Gastroesophageal sphincter (tissue), 3 donors: ENCODE measurements around the gene CNNM2.

Experiments
- EP300 ChIP-seq: sonication (generic); formaldehyde crosslinking; IDR thresholded peaks from one replicate; pipeline ENCODE4 v1.6.1; 2017; ENCODE audit warnings: antibody characterized with exemption, mild to moderate bottlenecking
- POLR2A ChIP-seq, 2 donors: fragments of 450-650 bp; IDR thresholded peaks; one replicate each; pipeline ENCODE4 v1.6.1; 2017; ENCODE audit warnings: antibody characterized with exemption in 2 of 2, mild to moderate bottlenecking in 2 of 2, moderate library complexity in 1 of 2
- TF ChIP-seq, protein P1 (sequence below), 4 experiments: fragments of 200-600 bp in 2 of 4; fragments of 450-650 bp in 2 of 4; sonication (generic) in 1 of 4; IDR thresholded peaks; one replicate each; pipeline ENCODE4 v1.5.1; 2017 to 2019; ENCODE audit warnings: antibody characterized with exemption in 4 of 4, mild to moderate bottlenecking in 2 of 4, moderate library complexity in 2 of 4

DNA sequence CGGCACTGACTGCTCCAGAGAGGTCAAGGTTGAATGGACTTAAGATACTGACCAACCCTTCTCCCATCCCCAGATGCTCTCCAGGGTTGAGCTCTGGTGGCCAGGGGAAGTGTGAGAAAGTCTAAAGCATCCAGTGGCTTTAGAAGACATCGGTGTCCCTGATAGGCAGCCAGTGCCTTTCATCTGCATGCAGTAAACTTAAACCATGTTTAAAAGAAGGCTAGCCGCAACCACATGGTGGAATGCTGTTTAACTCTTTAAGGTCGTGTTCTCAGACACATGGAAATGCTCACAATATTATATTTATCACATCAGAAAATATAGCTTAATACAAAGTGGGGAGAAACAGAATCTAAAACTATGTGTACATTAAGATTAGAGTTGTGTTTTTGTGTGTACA, 137.0 kb downstream of the CNNM2 start:
- TF ChIP-seq, protein P1, sequence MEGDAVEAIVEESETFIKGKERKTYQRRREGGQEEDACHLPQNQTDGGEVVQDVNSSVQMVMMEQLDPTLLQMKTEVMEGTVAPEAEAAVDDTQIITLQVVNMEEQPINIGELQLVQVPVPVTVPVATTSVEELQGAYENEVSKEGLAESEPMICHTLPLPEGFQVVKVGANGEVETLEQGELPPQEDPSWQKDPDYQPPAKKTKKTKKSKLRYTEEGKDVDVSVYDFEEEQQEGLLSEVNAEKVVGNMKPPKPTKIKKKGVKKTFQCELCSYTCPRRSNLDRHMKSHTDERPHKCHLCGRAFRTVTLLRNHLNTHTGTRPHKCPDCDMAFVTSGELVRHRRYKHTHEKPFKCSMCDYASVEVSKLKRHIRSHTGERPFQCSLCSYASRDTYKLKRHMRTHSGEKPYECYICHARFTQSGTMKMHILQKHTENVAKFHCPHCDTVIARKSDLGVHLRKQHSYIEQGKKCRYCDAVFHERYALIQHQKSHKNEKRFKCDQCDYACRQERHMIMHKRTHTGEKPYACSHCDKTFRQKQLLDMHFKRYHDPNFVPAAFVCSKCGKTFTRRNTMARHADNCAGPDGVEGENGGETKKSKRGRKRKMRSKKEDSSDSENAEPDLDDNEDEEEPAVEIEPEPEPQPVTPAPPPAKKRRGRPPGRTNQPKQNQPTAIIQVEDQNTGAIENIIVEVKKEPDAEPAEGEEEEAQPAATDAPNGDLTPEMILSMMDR (IDR thresholded peaks at IDR 0.05): no peak
- TF ChIP-seq POLR2A (IDR thresholded peaks at IDR 0.05) (no peak), EP300 (no peak)
